ENCODE measurements around the gene NFKBIE. TPM values are rescaled to one million over a fixed set of nuclear protein-coding genes. Genes with fewer than 3 reads are reported as not detected.

NFKBIE gene
- total and polyA plus RNA-seq, 2 of the 13 experiments (the other 11 are each of a cell fraction or from before 2014, with no cell fraction given) = 6.7 to 14.5 TPM

- Histone ChIP-seq H3K79me2 (ENCODE audit: insufficient read depth, low read length) (no peaks in the 10 kb centered on the region), H2AFZ (ENCODE audit: low read length) (no peak overlapping the region), H3K4me2 (ENCODE audit: low read depth, low read length) (no peak overlapping the region), H3K4me1 (ENCODE audit: insufficient read depth, low read length) (no peaks in the 10 kb centered on the region), H3K27me3 (ENCODE audit: control insufficient read depth in 1 of 2, insufficient read depth in 2 of 2, low read length in 2 of 2) (peaks cover 2 to 75% of the 10 kb centered on the region in 2 experiments), H3K9me3 (ENCODE audit: low read length) (no peaks in the 10 kb centered on the region), H3K27ac (ENCODE audit: extremely low read length, insufficient read depth, low read length) (no peak overlapping the region), H3K9ac (ENCODE audit: insufficient read depth, low read depth, low read length) (no peak overlapping the region), H4K20me1 (ENCODE audit: insufficient read depth, low read length) (no peaks in the 10 kb centered on the region; the same call in 1 of the 2 replicates), H3K36me3 (replicated peaks in 1 of 2; ENCODE audit: control insufficient read depth in 1 of 2, insufficient read depth in 2 of 2, low read length in 2 of 2) (no peaks in the 10 kb centered on the region), H3K4me3 (replicated peaks in 1 of 3; ENCODE audit: insufficient read depth in 1 of 3, low read depth in 2 of 3, low read length in 3 of 3) (no peak overlapping the region)
- in situ Hi-C loops (cut with HindIII; ENCODE audit: extremely low pct_ligation_motif_present, low pct_unique_long_range_greater_than_20kb) = no loop called here
- WGBS (ENCODE audit: low lambda C conversion rate) = 72% methylated on average over 6 of the region's 12 CpGs
- BruUV-seq (replicated peaks) = no TSS peak
- intact Hi-C loops (cut with micrococcal nuclease; ENCODE audit: unreplicated experiment) = no loop called here
- CTCF ChIA-PET (ENCODE audit: low intra/inter-chr PET ratio, low total read pairs) = no interaction called here
- FAIRE-seq = no peak
- POLR2A ChIA-PET = no interaction called here
- TF ChIP-seq MNT (IDR thresholded peaks at IDR 0.05) (peak; percentile 84), SMC3 (IDR thresholded peaks at IDR 0.05; ENCODE audit: low read length) (no peak)
- TF ChIP-seq, protein P1, sequence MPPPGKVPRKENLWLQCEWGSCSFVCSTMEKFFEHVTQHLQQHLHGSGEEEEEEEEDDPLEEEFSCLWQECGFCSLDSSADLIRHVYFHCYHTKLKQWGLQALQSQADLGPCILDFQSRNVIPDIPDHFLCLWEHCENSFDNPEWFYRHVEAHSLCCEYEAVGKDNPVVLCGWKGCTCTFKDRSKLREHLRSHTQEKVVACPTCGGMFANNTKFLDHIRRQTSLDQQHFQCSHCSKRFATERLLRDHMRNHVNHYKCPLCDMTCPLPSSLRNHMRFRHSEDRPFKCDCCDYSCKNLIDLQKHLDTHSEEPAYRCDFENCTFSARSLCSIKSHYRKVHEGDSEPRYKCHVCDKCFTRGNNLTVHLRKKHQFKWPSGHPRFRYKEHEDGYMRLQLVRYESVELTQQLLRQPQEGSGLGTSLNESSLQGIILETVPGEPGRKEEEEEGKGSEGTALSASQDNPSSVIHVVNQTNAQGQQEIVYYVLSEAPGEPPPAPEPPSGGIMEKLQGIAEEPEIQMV (CRISPR knock-in tag; IDR thresholded peaks at IDR 0.05; ENCODE audit: low read depth) = 0 out of 2 replicates have a peak, but pooled peaks have one; percentile 7
- no peak for ATAC-seq
- DNase-seq (ENCODE audit: low spot score) = no peak
These were observed 20.9 kb upstream of the NFKBIE start for GRCh38 chr6:44286285-44286565.

- ChIA-PET CTCF (ENCODE audit: low intra/inter-chr PET ratio, low total read pairs) (no interaction called here), POLR2A (no interaction called here)
- no peak for FAIRE-seq
- TF ChIP-seq WIZ (CRISPR knock-in tag; IDR thresholded peaks at IDR 0.05) = 0 out of 2 replicates have a peak, but pooled peaks have one; percentile 45
- TF ChIP-seq REST (IDR thresholded peaks at IDR 0.05; ENCODE audit: borderline replicate concordance in 1 of 2, low read depth in 1 of 2, low read length in 2 of 2) = peak; percentile 69 to 96
- no peak for TF ChIP-seq RARA (CRISPR knock-in tag; IDR thresholded peaks at IDR 0.05)
- TF ChIP-seq ZNF792 (CRISPR knock-in tag; IDR thresholded peaks at IDR 0.05) = no peak
- TF ChIP-seq ZNF644 (CRISPR knock-in tag; IDR thresholded peaks at IDR 0.05; ENCODE audit: low read depth) = peak; percentile 53; the same call in 1 of the 2 replicates
- 0 out of 2 replicates have a peak, but pooled peaks have one; percentile 37 for TF ChIP-seq SIN3A (IDR thresholded peaks at IDR 0.05; ENCODE audit: borderline replicate concordance, low read depth, low read length)
- TF ChIP-seq, protein P2, sequence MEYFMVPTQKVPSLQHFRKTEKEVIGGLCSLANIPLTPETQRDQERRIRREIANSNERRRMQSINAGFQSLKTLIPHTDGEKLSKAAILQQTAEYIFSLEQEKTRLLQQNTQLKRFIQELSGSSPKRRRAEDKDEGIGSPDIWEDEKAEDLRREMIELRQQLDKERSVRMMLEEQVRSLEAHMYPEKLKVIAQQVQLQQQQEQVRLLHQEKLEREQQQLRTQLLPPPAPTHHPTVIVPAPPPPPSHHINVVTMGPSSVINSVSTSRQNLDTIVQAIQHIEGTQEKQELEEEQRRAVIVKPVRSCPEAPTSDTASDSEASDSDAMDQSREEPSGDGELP (IDR thresholded peaks at IDR 0.05; ENCODE audit: borderline replicate concordance, low read depth) = peak; percentile 70; the same call in 1 of the 2 replicates
These were observed 20.4 kb upstream of the NFKBIE start for GRCh38 chr6:44285552-44286284.

More at GRCh38 chr6:44285552-44286284, 20.4 kb upstream of the NFKBIE start:
- no peak overlapping the region for H3K4me3 ChIP-seq (replicated peaks in 1 of 3; ENCODE audit: insufficient read depth in 1 of 3, low read depth in 2 of 3, low read length in 3 of 3)
- H3K9me3 ChIP-seq (ENCODE audit: low read length) = no peaks in the 10 kb centered on the region
- no peak overlapping the region for H3K4me2 ChIP-seq (ENCODE audit: low read depth, low read length)
- no peaks in the 10 kb centered on the region for H3K79me2 ChIP-seq (ENCODE audit: insufficient read depth, low read length)
- no peak overlapping the region for H2AFZ ChIP-seq (ENCODE audit: low read length)
- intact Hi-C loops (cut with micrococcal nuclease; ENCODE audit: unreplicated experiment) (no loop called here), in situ Hi-C loops (cut with HindIII; ENCODE audit: extremely low pct_ligation_motif_present, low pct_unique_long_range_greater_than_20kb) (no loop called here)
- no peaks in the 10 kb centered on the region; the same call in 1 of the 2 replicates for H4K20me1 ChIP-seq (ENCODE audit: insufficient read depth, low read length)
- no peaks in the 10 kb centered on the region for H3K36me3 ChIP-seq (replicated peaks in 1 of 2; ENCODE audit: control insufficient read depth in 1 of 2, insufficient read depth in 2 of 2, low read length in 2 of 2)
- H3K27ac ChIP-seq (ENCODE audit: extremely low read length, insufficient read depth, low read length) = no peak overlapping the region
- WGBS (ENCODE audit: low lambda C conversion rate) = 57% methylated on average over 25 of the region's 25 CpGs
- no peak overlapping the region for H3K9ac ChIP-seq (ENCODE audit: insufficient read depth, low read depth, low read length)
- ATAC-seq (peak; percentile 36; the same call in 2 of the 3 replicates), DNase-seq (ENCODE audit: low spot score) (no peak)
- no peaks in the 10 kb centered on the region for H3K4me1 ChIP-seq (ENCODE audit: insufficient read depth, low read length)
- BruUV-seq (replicated peaks) = no TSS peak
- H3K27me3 ChIP-seq (ENCODE audit: control insufficient read depth in 1 of 2, insufficient read depth in 2 of 2, low read length in 2 of 2) = peaks cover 1 to 75% of the 10 kb centered on the region in 2 experiments

Data from HepG2 (cell line).